ENCODE measurements around the gene CMSS1. TPM values are rescaled to one million over a fixed set of nuclear protein-coding genes. Genes with fewer than 3 reads are reported as not detected.

Gene CMSS1
- total and polyA plus RNA-seq, 2 of the 13 experiments (the other 11 are each of a cell fraction or from before 2014, with no cell fraction given): 6.4 to 48.7 TPM

GRCh38 chr3:99857278-99857677 lies 39.6 kb downstream of the CMSS1 start (continued):
- no peak for TF ChIP-seq MZF1 (CRISPR knock-in tag; IDR thresholded peaks at IDR 0.05; ENCODE audit: borderline replicate concordance)
- TF ChIP-seq TP53 (CRISPR knock-in tag; conservative IDR thresholded peaks at IDR 0.05): no peak
- no peak for TF ChIP-seq RFX3 (CRISPR knock-in tag; IDR thresholded peaks at IDR 0.05)
- TF ChIP-seq ZNF788 (CRISPR knock-in tag; IDR thresholded peaks at IDR 0.05; ENCODE audit: borderline replicate concordance): no peak
- TF ChIP-seq CBFB (CRISPR knock-in tag; IDR thresholded peaks at IDR 0.05): no peak
- TF ChIP-seq ZNF362 (CRISPR knock-in tag; IDR thresholded peaks at IDR 0.05; ENCODE audit: borderline replicate concordance): no peak
- no peak for TF ChIP-seq ZNF547 (CRISPR knock-in tag; IDR thresholded peaks at IDR 0.05)
- TF ChIP-seq ZNF878 (CRISPR knock-in tag; IDR thresholded peaks at IDR 0.05): no peak
- TF ChIP-seq ZSCAN31 (CRISPR knock-in tag; IDR thresholded peaks at IDR 0.05; ENCODE audit: low read depth): no peak
- TF ChIP-seq TEAD2 (CRISPR knock-in tag; IDR thresholded peaks at IDR 0.05): no peak
- TF ChIP-seq ZNF619 (CRISPR knock-in tag; IDR thresholded peaks at IDR 0.05): no peak
- TF ChIP-seq LBX2 (CRISPR knock-in tag; IDR thresholded peaks at IDR 0.05; ENCODE audit: borderline replicate concordance): no peak
- no peak for TF ChIP-seq ZBTB10 (CRISPR knock-in tag; IDR thresholded peaks at IDR 0.05; ENCODE audit: borderline replicate concordance)
- peak; percentile 86 for TF ChIP-seq MIXL1 (CRISPR knock-in tag; IDR thresholded peaks at IDR 0.05)
- no peak for TF ChIP-seq E2F1 (CRISPR knock-in tag; IDR thresholded peaks at IDR 0.05)
- peak; percentile 91 for TF ChIP-seq SOX5 (CRISPR knock-in tag; IDR thresholded peaks at IDR 0.05; ENCODE audit: borderline replicate concordance)
- TF ChIP-seq TEF (CRISPR knock-in tag; IDR thresholded peaks at IDR 0.05): 0 out of 2 replicates have a peak, but pooled peaks have one; percentile 54
- TF ChIP-seq SNAPC2 (CRISPR knock-in tag; IDR thresholded peaks at IDR 0.05): no peak
- no peak for TF ChIP-seq ZNF737 (CRISPR knock-in tag; IDR thresholded peaks at IDR 0.05; ENCODE audit: borderline replicate concordance)
- TF ChIP-seq ATF7 (IDR thresholded peaks at IDR 0.05): no peak
- TF ChIP-seq ATF7 (CRISPR knock-in tag; IDR thresholded peaks at IDR 0.05): no peak
- TF ChIP-seq ZFY (CRISPR knock-in tag; IDR thresholded peaks at IDR 0.05): no peak
- TF ChIP-seq HOXA5 (CRISPR knock-in tag; IDR thresholded peaks at IDR 0.05): peak; percentile 57; the same call in 1 of the 2 replicates
- no peak for TF ChIP-seq SP1 (IDR thresholded peaks at IDR 0.05)
- TF ChIP-seq SP1 (CRISPR knock-in tag; IDR thresholded peaks at IDR 0.05): no peak
- TF ChIP-seq ZNF484 (CRISPR knock-in tag; IDR thresholded peaks at IDR 0.05; ENCODE audit: borderline replicate concordance, low read depth): no peak
- no peak for TF ChIP-seq HOXD1 (CRISPR knock-in tag; IDR thresholded peaks at IDR 0.05)

All from HepG2 (cell line).